GM23338 (cell line): Measurements from ENCODE around the gene UBLCP1. TPM values are rescaled to one million over a fixed set of nuclear protein-coding genes. Genes with fewer than 3 reads are reported as not detected.

Experiments used
- ATAC-seq: fragments of 200-7000 bp; cut with Tn5 transposase; 3 replicates; pipeline ENCODE4 v1.9.1; 2020
- DNase-seq: peaks from one replicate; pipeline ENCODE4 v3.0.0-alpha.2; 2015; ENCODE audit warnings: low spot score
- H2AFZ ChIP-seq: fragments of 200-600 bp; sonication (generic); 2 replicates; pipeline ENCODE4 v1.8.0; 2016; ENCODE audit warnings: antibody characterized with exemption, mild to moderate bottlenecking, moderate library complexity
- H3F3A ChIP-seq: fragments of 200-600 bp; sonication (generic); replicated peaks from 2 replicates; pipeline ENCODE4 v1.8.0; 2017; ENCODE audit warnings: antibody characterized with exemption, mixed run types, low read depth
- H3K27ac ChIP-seq: fragments of 200-600 bp; sonication (generic); 2 replicates; pipeline ENCODE4 v1.6.1; 2016; ENCODE audit warnings: low read depth
- H3K27me3 ChIP-seq: fragments of 200-600 bp; sonication (generic); 2 replicates; pipeline ENCODE4 v1.8.0; 2016; ENCODE audit warnings: mild to moderate bottlenecking, mixed run types, moderate library complexity; ENCODE audit not compliant: insufficient read depth
- H3K36me3 ChIP-seq: fragments of 200-600 bp; sonication (generic); 2 replicates; pipeline ENCODE4 v1.8.0; 2016; ENCODE audit warnings: mild to moderate bottlenecking; ENCODE audit not compliant: insufficient read depth
- H3K4me1 ChIP-seq: fragments of 200-600 bp; sonication (generic); 2 replicates; pipeline ENCODE4 v1.8.0; 2016; ENCODE audit warnings: mild to moderate bottlenecking, moderate library complexity; ENCODE audit not compliant: insufficient read depth
- H3K4me2 ChIP-seq: fragments of 200-600 bp; sonication (generic); 2 replicates; pipeline ENCODE4 v1.7.1; 2017; ENCODE audit warnings: mixed run types
- H3K4me3 ChIP-seq: fragments of 200-600 bp; sonication (generic); 2 replicates; pipeline ENCODE4 v1.6.1; 2016; ENCODE audit warnings: mixed run types
- H3K79me2 ChIP-seq: fragments of 200-600 bp; sonication (generic); replicated peaks from 2 replicates; pipeline ENCODE4 v1.8.0; 2017; ENCODE audit warnings: mild to moderate bottlenecking; ENCODE audit not compliant: insufficient read depth
- H3K9me2 ChIP-seq: fragments of 200-600 bp; sonication (generic); 2 replicates; pipeline ENCODE4 v1.8.0; 2017; ENCODE audit not compliant: insufficient read depth
- H4K20me1 ChIP-seq: fragments of 200-600 bp; sonication (generic); replicated peaks from 2 replicates; pipeline ENCODE4 v1.8.0; 2017; ENCODE audit warnings: mild to moderate bottlenecking; ENCODE audit not compliant: insufficient read depth
- H3K27ac Mint-ChIP-seq: 2 replicates; pipeline ENCODE4 v1.8.0; 2020; ENCODE audit warnings: inconsistent platforms, mild to moderate bottlenecking, moderate library complexity, mixed read lengths
- H3K27me3 Mint-ChIP-seq: 3 replicates; pipeline ENCODE4 v1.8.0; 2022; ENCODE audit warnings: low read depth, mild to moderate bottlenecking, moderate library complexity, mixed read lengths, inconsistent platforms; ENCODE audit not compliant: insufficient read depth, poor library complexity
- H3K36me3 Mint-ChIP-seq: 3 replicates; pipeline ENCODE4 v1.8.0; 2021; ENCODE audit warnings: low read depth, mild to moderate bottlenecking, inconsistent platforms, moderate library complexity, mixed read lengths
- H3K4me1 Mint-ChIP-seq: 3 replicates; pipeline ENCODE4 v1.8.0; 2020; ENCODE audit warnings: mild to moderate bottlenecking, inconsistent platforms, mixed read lengths
- H3K4me3 Mint-ChIP-seq: 3 replicates; pipeline ENCODE4 v1.8.0; 2021; ENCODE audit warnings: moderate library complexity, mild to moderate bottlenecking, inconsistent platforms, mixed read lengths
- H3K9me3 Mint-ChIP-seq: 3 replicates; pipeline ENCODE4 v1.8.0; 2020; ENCODE audit warnings: moderate library complexity, mild to moderate bottlenecking, inconsistent platforms, mixed read lengths
- CTCF ChIP-seq, 2 experiments: fragments of 200-600 bp in 1 of 2; sonication (generic) in 1 of 2; conservative IDR thresholded peaks; 2 replicates each; pipeline versions ENCODE4 v1.5.1 to v1.6.1; 2016 to 2017; ENCODE audit warnings: antibody characterized with exemption in 2 of 2, low read depth in 2 of 2, mild to moderate bottlenecking in 2 of 2, moderate library complexity in 1 of 2
- EZH2phosphoT487 ChIP-seq: fragments of 200-600 bp; sonication (generic); IDR thresholded peaks from one replicate; pipeline ENCODE4 v1.8.1; 2018; ENCODE audit warnings: antibody characterized with exemption; ENCODE audit not compliant: unreplicated experiment
- JUNB ChIP-seq: IDR thresholded peaks from one replicate; pipeline ENCODE4 v1.6.1; 2016; ENCODE audit warnings: antibody characterized with exemption; ENCODE audit not compliant: unreplicated experiment
- NANOG ChIP-seq: IDR thresholded peaks from 2 replicates; pipeline ENCODE4 v1.6.1; 2016; ENCODE audit warnings: antibody characterized with exemption, borderline replicate concordance
- POLR2AphosphoS5 ChIP-seq: IDR thresholded peaks from 2 replicates; pipeline ENCODE4 v1.6.1; 2016; ENCODE audit warnings: antibody characterized with exemption, low read depth
- REST ChIP-seq: IDR thresholded peaks from one replicate; pipeline ENCODE4 v1.6.1; 2018; ENCODE audit warnings: antibody characterized with exemption; ENCODE audit not compliant: unreplicated experiment
- STAT1 ChIP-seq: IDR thresholded peaks from one replicate; pipeline ENCODE4 v1.6.1; 2016; ENCODE audit warnings: antibody characterized with exemption; ENCODE audit not compliant: unreplicated experiment
- ZNF114 ChIP-seq: fragments of 250-450 bp; sonication (Bioruptor Pico); IDR thresholded peaks from 2 replicates; pipeline ENCODE4 v1.5.0; 2020; ENCODE audit warnings: mild to moderate bottlenecking, moderate library complexity
- ZNF331 ChIP-seq: fragments of 250-450 bp; sonication (Bioruptor Pico); IDR thresholded peaks from 2 replicates; pipeline ENCODE4 v1.5.0; 2020; ENCODE audit warnings: low read depth, mild to moderate bottlenecking, moderate library complexity
- ZNF462 ChIP-seq: fragments of 250-450 bp; sonication (Bioruptor Pico); IDR thresholded peaks from 2 replicates; pipeline ENCODE4 v1.5.0; 2020; ENCODE audit warnings: mild to moderate bottlenecking, moderate library complexity
- polyA plus RNA-seq: library from polyadenylated mRNA; unstranded; fragments of >200 nt; fragmentation: Nextera tagmentation; extraction: Ambion mirVana; gene quantifications from 2 replicates; pipeline ENCODE4 v1.2.1, GENCODE V29; 2016
- total RNA-seq: library from RNA; depleted of rRNA; stranded (reverse); fragments of >200 nt; shearing (Covaris generic); gene quantifications from 2 replicates; pipeline ENCODE4 v1.2.3, GENCODE V29; 2014

The UBLCP1 gene
- total and polyA plus RNA-seq, 2 experiments from 2014 or later = 45.0 to 56.1 TPM

GRCh38 chr5:159303286-159303685 lies 40.2 kb downstream of the UBLCP1 start:
- Histone ChIP-seq H3K4me3 (no peak overlapping the region), H3F3A (no peaks in the 10 kb centered on the region), H3K36me3 (0 out of 2 replicates have a peak, but pooled peaks cover 11% of the 10 kb centered on the region), H3K9me2 (no peaks in the 10 kb centered on the region), H3K79me2 (no peaks in the 10 kb centered on the region), H2AFZ (no peak overlapping the region), H4K20me1 (no peaks in the 10 kb centered on the region), H3K4me1 (no peaks in the 10 kb centered on the region), H3K27me3 (no peaks in the 10 kb centered on the region), H3K27ac (no peak overlapping the region), H3K4me2 (no peak overlapping the region)
- no peak overlapping the region for H3K4me3 Mint-ChIP-seq
- peaks cover 50% of the 10 kb centered on the region for H3K9me3 Mint-ChIP-seq
- ATAC-seq = no peak
- no peak for DNase-seq
- peaks cover 23% of the 10 kb centered on the region for H3K36me3 Mint-ChIP-seq
- H3K27me3 Mint-ChIP-seq = peaks cover 7% of the 10 kb centered on the region
- TF ChIP-seq NANOG = no peak
- no peak overlapping the region for H3K27ac Mint-ChIP-seq
- H3K4me1 Mint-ChIP-seq = peaks cover 8% of the 10 kb centered on the region; the same call in 2 of the 3 replicates

GRCh38 chr5:159304961-159305595 lies 42.0 kb downstream of the UBLCP1 start:
- H3K4me2 ChIP-seq = no peak overlapping the region
- ATAC-seq = no peak
- no peak for TF ChIP-seq JUNB
- TF ChIP-seq STAT1 = no peak
- no peak for TF ChIP-seq POLR2AphosphoS5
- TF ChIP-seq ZNF331 = no peak
- TF ChIP-seq EZH2phosphoT487 = no peak
- TF ChIP-seq ZNF462 = no peak
- TF ChIP-seq CTCF (conservative IDR thresholded peaks at IDR 0.05; ENCODE audit: low read depth in 2 of 2) = no peak
- no peak for TF ChIP-seq REST
- TF ChIP-seq ZNF114 (CRISPR knock-in tag) = no peak

More at GRCh38 chr5:159304961-159305595, 42.0 kb downstream of the UBLCP1 start:
- H2AFZ ChIP-seq = no peak overlapping the region
- H3K36me3 ChIP-seq = 0 out of 2 replicates have a peak, but pooled peaks cover 11% of the 10 kb centered on the region
- H3K27ac ChIP-seq = no peak overlapping the region
- no peaks in the 10 kb centered on the region for H3K79me2 ChIP-seq
- peaks cover 10% of the 10 kb centered on the region for H3K27me3 ChIP-seq
- Mint-ChIP-seq H3K4me1 (peaks cover 10% of the 10 kb centered on the region), H3K27me3 (peaks cover 14% of the 10 kb centered on the region), H3K9me3 (peaks cover 35% of the 10 kb centered on the region), H3K36me3 (peaks cover 18% of the 10 kb centered on the region), H3K4me3 (no peak overlapping the region), H3K27ac (no peak overlapping the region)
- peaks cover 8% of the 10 kb centered on the region; the same call in 1 of the 2 replicates for H3K4me1 ChIP-seq
- H4K20me1 ChIP-seq = no peaks in the 10 kb centered on the region
- H3F3A ChIP-seq = no peaks in the 10 kb centered on the region
- H3K9me2 ChIP-seq = no peaks in the 10 kb centered on the region
- no peak for DNase-seq
- H3K4me3 ChIP-seq = no peak overlapping the region
